HCT116 (cell line): Measurements from ENCODE around the gene TSPOAP1. TPM values are rescaled to one million over a fixed set of nuclear protein-coding genes. Genes with fewer than 3 reads are reported as not detected.

Experiments
- ATAC-seq: fragments of 200-7000 bp; cut with Tn5 transposase; 2 replicates; pipeline ENCODE4 v1.9.1; 2020; ENCODE audit warnings: mild to moderate bottlenecking, moderate library complexity
- BruUV-seq: library from RNA; stranded (reverse); fragments of 400-500 nt; replicated peaks from 2 replicates; lab custom pipeline; 2021; lab: Mats Ljungman, UMichigan
- CTCF ChIA-PET: fragments of 300-600 bp; sonication (Branson Sonifier 250); formaldehyde crosslinking; loops from one replicate; lab custom pipeline; 2021; ENCODE audit warnings: antibody characterized with exemption; lab: Charles Lee
- POLR2A ChIA-PET: fragments of 300-600, 350-600 bp; sonication (Branson Sonifier 250); formaldehyde crosslinking; loops from one replicate; lab custom pipeline; 2021; ENCODE audit warnings: antibody characterized with exemption; lab: Charles Lee
- RAD21 ChIA-PET, 2 experiments: fragments of 300-600 bp; sonication (Branson Sonifier 250); formaldehyde crosslinking; loops; one replicate each; lab custom pipeline; 2023; ENCODE audit warnings: low total read pairs in 2 of 2; ENCODE audit not compliant: uncharacterized antibody in 2 of 2, unreplicated experiment in 2 of 2, low non-redundant PET in 1 of 2; lab: Charles Lee
- DNase-seq: peaks from one replicate; pipeline ENCODE4 v3.0.0-alpha.2; 2010; ENCODE audit warnings: low read depth, low spot score
- H2AFZ ChIP-seq: fragments of 200-600 bp; shearing (Covaris generic), sonication (generic); 2 replicates; pipeline ENCODE4 v1.6.1; 2017; ENCODE audit warnings: low read depth, mixed run types, mixed read lengths, antibody characterized with exemption, low read length; ENCODE audit not compliant: poor library complexity, severe bottlenecking
- H3K27ac ChIP-seq: 2 replicates; pipeline ENCODE4 v1.5.1; 2012; ENCODE audit warnings: low read depth, low read length
- H3K27me3 ChIP-seq: fragments of 200-600 bp; sonication (generic); 2 replicates; pipeline ENCODE4 v1.6.1; 2016; ENCODE audit warnings: mixed run types, low read length, mixed read lengths; ENCODE audit not compliant: insufficient read depth
- H3K36me3 ChIP-seq, 2 experiments: fragments of 200-500 bp in 1 of 2; fragments of 200-600 bp in 1 of 2; sonication (Bioruptor generic) in 1 of 2; sonication (generic) in 1 of 2; 2 replicates each; pipeline versions ENCODE4 v1.5.1 to v1.6.1; 2014 to 2016; ENCODE audit warnings: low read length in 2 of 2, inconsistent platforms in 1 of 2, mixed read lengths in 1 of 2, mixed run types in 1 of 2; ENCODE audit not compliant: insufficient read depth in 2 of 2, control insufficient read depth in 1 of 2
- H3K4me1 ChIP-seq, 2 experiments: fragments of 200-600 bp in 1 of 2; sonication (generic) in 1 of 2; 2 replicates each; pipeline versions ENCODE4 v1.5.1 to v1.6.1; 2012 to 2017; ENCODE audit warnings: low read length in 2 of 2, inconsistent platforms in 1 of 2, mild to moderate bottlenecking in 1 of 2, mixed read lengths in 1 of 2, mixed run types in 1 of 2, moderate library complexity in 1 of 2; ENCODE audit not compliant: insufficient read depth in 2 of 2, control insufficient read depth in 1 of 2
- H3K4me2 ChIP-seq: fragments of 200-600 bp; sonication (generic); 2 replicates; pipeline ENCODE4 v1.6.1; 2017; ENCODE audit warnings: mixed run types, low read length, mixed read lengths
- H3K4me3 ChIP-seq, 2 experiments: fragments of 200-600 bp in 1 of 2; sonication (generic) in 1 of 2; replicated peaks in 1 of 2; 2 replicates each; pipeline ENCODE4 v1.5.1; 2011 to 2016; ENCODE audit warnings: low read length in 2 of 2, control low read depth in 1 of 2, low read depth in 1 of 2, mild to moderate bottlenecking in 1 of 2, mixed read lengths in 1 of 2, mixed run types in 1 of 2
- H3K79me2 ChIP-seq: fragments of 200-600 bp; sonication (generic); 2 replicates; pipeline ENCODE4 v1.6.1; 2017; ENCODE audit warnings: mild to moderate bottlenecking, mixed run types, low read length, moderate library complexity, mixed read lengths; ENCODE audit not compliant: insufficient read depth
- H3K9ac ChIP-seq: fragments of 200-600 bp; sonication (generic); 2 replicates; pipeline ENCODE4 v1.6.1; 2016; ENCODE audit warnings: low read length, mixed read lengths
- H3K9me2 ChIP-seq: fragments of 200-600 bp; sonication (generic), shearing (Covaris generic); 2 replicates; pipeline ENCODE4 v1.6.1; 2017; ENCODE audit warnings: mixed run types, mild to moderate bottlenecking, moderate library complexity; ENCODE audit not compliant: insufficient read depth
- H3K9me3 ChIP-seq, 2 experiments: fragments of 200-500 bp in 1 of 2; fragments of 200-600 bp in 1 of 2; sonication (Bioruptor generic) in 1 of 2; sonication (generic) in 1 of 2; 2 replicates each; pipeline ENCODE4 v1.6.1; 2014 to 2017; ENCODE audit warnings: low read length in 2 of 2, mixed read lengths in 2 of 2, inconsistent platforms in 1 of 2, low read depth in 1 of 2, mild to moderate bottlenecking in 1 of 2, mixed run types in 1 of 2, moderate library complexity in 1 of 2; ENCODE audit not compliant: control insufficient read depth in 1 of 2, insufficient read depth in 1 of 2
- H4K20me1 ChIP-seq: fragments of 200-600 bp; sonication (generic), shearing (Covaris generic); 2 replicates; pipeline ENCODE4 v1.6.1; 2017; ENCODE audit warnings: mixed run types, mild to moderate bottlenecking, moderate library complexity; ENCODE audit not compliant: insufficient read depth
- CBX3 ChIP-seq: IDR thresholded peaks from 2 replicates; pipeline ENCODE4 v1.6.1; 2012; ENCODE audit warnings: low read depth
- CEBPB ChIP-seq: IDR thresholded peaks from 2 replicates; pipeline ENCODE4 v1.6.1; 2012; ENCODE audit warnings: low read depth
- EGR1 ChIP-seq: IDR thresholded peaks from 2 replicates; pipeline ENCODE4 v1.6.1; 2012; ENCODE audit warnings: low read depth
- ELF1 ChIP-seq: IDR thresholded peaks from 2 replicates; pipeline ENCODE4 v1.6.1; 2012; ENCODE audit warnings: low read depth, borderline replicate concordance
- EZH2 ChIP-seq: fragments of 200-600 bp; sonication (generic); IDR thresholded peaks from 2 replicates; pipeline ENCODE4 v1.6.1; 2017; ENCODE audit warnings: antibody characterized with exemption, mixed run types
- EZH2phosphoT487 ChIP-seq: fragments of 200-600 bp; IDR thresholded peaks from 2 replicates; pipeline ENCODE4 v1.6.1; 2018; ENCODE audit warnings: antibody characterized with exemption, borderline replicate concordance
- JUND ChIP-seq: IDR thresholded peaks from 2 replicates; pipeline ENCODE4 v1.6.1; 2012
- MAX ChIP-seq: IDR thresholded peaks from 2 replicates; pipeline ENCODE4 v1.6.1; 2012
- POLR2A ChIP-seq: IDR thresholded peaks from 2 replicates; pipeline ENCODE4 v1.7.0; 2011; ENCODE audit warnings: borderline replicate concordance; ENCODE audit not compliant: insufficient read depth, insufficient read length; ENCODE audit errors: extremely low read depth
- POLR2AphosphoS5 ChIP-seq: IDR thresholded peaks from 2 replicates; pipeline ENCODE4 v1.6.1; 2011; ENCODE audit warnings: mild to moderate bottlenecking, low read depth, low read length, moderate library complexity
- RAD21 ChIP-seq: IDR thresholded peaks from 2 replicates; pipeline ENCODE4 v1.6.1; 2012; ENCODE audit warnings: low read depth, mild to moderate bottlenecking
- REST ChIP-seq: IDR thresholded peaks from 2 replicates; pipeline ENCODE4 v1.6.1; 2012; ENCODE audit warnings: low read depth
- SP1 ChIP-seq: IDR thresholded peaks from 2 replicates; pipeline ENCODE4 v1.6.1; 2012; ENCODE audit warnings: low read depth
- TCF7L2 ChIP-seq: IDR thresholded peaks from 2 replicates; pipeline ENCODE4 v1.7.0; 2011; ENCODE audit warnings: borderline replicate concordance, inconsistent platforms; ENCODE audit not compliant: insufficient read depth, insufficient read length; ENCODE audit errors: extremely low read depth
- ZBTB33 ChIP-seq: IDR thresholded peaks from 2 replicates; pipeline ENCODE4 v1.6.1; 2011; ENCODE audit warnings: mild to moderate bottlenecking, low read length, moderate library complexity; ENCODE audit not compliant: insufficient replicate concordance; ENCODE audit errors: extremely low read depth
- ZFX ChIP-seq: fragments of 450-650 bp; IDR thresholded peaks from 2 replicates; pipeline ENCODE4 v1.6.1; 2017
- intact Hi-C: fragments of 100-400 bp; cut with micrococcal nuclease; formaldehyde crosslinking; loops from 2 replicates; pipeline ENCODE4 v1.10.0; 2022
- total RNA-seq: library from RNA; stranded (reverse); gene quantifications from one replicate; pipeline ENCODE4 v1.2.1, GENCODE V29; 2021; ENCODE audit not compliant: unreplicated experiment

The TSPOAP1 gene
- total RNA-seq, 1 experiment from 2014 or later = 0.27 TPM

- TF ChIP-seq JUND = no peak
- no peak for TF ChIP-seq EGR1
- no peak for TF ChIP-seq SP1
- TF ChIP-seq CBX3 = no peak
- TF ChIP-seq POLR2A = no peak
- TF ChIP-seq ZFX = no peak
- Histone ChIP-seq H2AFZ (no peak overlapping the region), H3K27me3 (no peaks in the 10 kb centered on the region), H3K4me2 (no peak overlapping the region), H4K20me1 (no peaks in the 10 kb centered on the region), H3K4me3 (no peak overlapping the region), H3K79me2 (no peaks in the 10 kb centered on the region), H3K4me1 (0 out of 4 replicates have a peak, but pooled peaks cover 0 to 3% of the 10 kb centered on the region in 2 experiments), H3K27ac (no peak overlapping the region), H3K9ac (no peak overlapping the region), H3K9me3 (no peaks in the 10 kb centered on the region), H3K9me2 (no peaks in the 10 kb centered on the region), H3K36me3 (no peaks in the 10 kb centered on the region)
- ChIA-PET RAD21 (no interaction called here), CTCF (no interaction called here), POLR2A (no interaction called here)
- intact Hi-C loops = no loop called here
- DNase-seq (no peak), ATAC-seq (no peak)
- BruUV-seq = no TSS peak
These were observed 38.7 kb downstream of the TSPOAP1 start for GRCh38 chr17:58289869-58290268.

DNA sequence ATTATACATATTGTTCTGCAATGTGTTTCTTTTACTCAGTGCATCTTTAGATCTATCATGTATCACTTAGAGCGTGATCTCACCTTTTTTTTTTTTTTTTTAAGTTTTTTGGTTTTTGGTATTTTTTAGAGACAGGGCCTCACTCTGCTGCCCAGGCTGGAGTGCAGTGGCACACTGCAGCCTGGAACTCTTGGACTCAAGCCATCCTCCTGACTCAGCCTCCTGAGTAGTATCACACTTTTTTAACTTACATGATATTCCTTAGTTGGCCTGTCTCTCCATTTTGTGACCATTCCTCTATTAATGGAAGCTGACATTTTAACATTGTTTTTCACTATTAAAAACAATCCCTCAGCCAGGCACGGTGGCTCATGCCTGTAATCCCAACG lies 43.2 kb downstream of the TSPOAP1 start:
- Histone ChIP-seq H3K4me3 (no peak overlapping the region), H2AFZ (no peak overlapping the region), H3K36me3 (no peaks in the 10 kb centered on the region), H3K4me2 (no peak overlapping the region), H4K20me1 (no peaks in the 10 kb centered on the region), H3K27me3 (no peaks in the 10 kb centered on the region), H3K9ac (no peak overlapping the region), H3K4me1 (0 out of 4 replicates have a peak, but pooled peaks cover 0 to 3% of the 10 kb centered on the region in 2 experiments), H3K9me2 (no peaks in the 10 kb centered on the region), H3K27ac (no peak overlapping the region), H3K79me2 (no peaks in the 10 kb centered on the region), H3K9me3 (no peaks in the 10 kb centered on the region)
- POLR2A ChIA-PET = interaction anchor here (0.9 kb wide), 1 partner anchor 346 kb away, joined by 3 read pairs; no protein-coding TSS in a partner anchor
- intact Hi-C loops = no loop called here
- no TSS peak for BruUV-seq
- CTCF ChIA-PET = interaction anchor here (1.0 to 1.6 kb wide), 2 partner anchors 10 to 132 kb away, joined by 4 to 5 read pairs; partner anchors contain the start of gene RNF43
- ATAC-seq (peak; percentile 34; the same call in 1 of the 2 replicates), DNase-seq (no peak)
- RAD21 ChIA-PET = no interaction called here
- TF ChIP-seq TCF7L2 (no peak), MAX (no peak), ZFX (no peak), EZH2phosphoT487 (no peak), EZH2 (no peak), ZBTB33 (no peak), JUND (no peak), ELF1 (no peak), POLR2AphosphoS5 (no peak), REST (no peak), SP1 (no peak), RAD21 (no peak), CBX3 (no peak), CEBPB (no peak)
